Activated naive CD4-positive, alpha-beta T cell treated with anti-CD3 and anti-CD28 coated beads for 36 hours (primary cell): ENCODE results near the gene CHRNB2. TPM values are rescaled to one million over a fixed set of nuclear protein-coding genes. Genes with fewer than 3 reads are reported as not detected.
A peak's percentile ranks its signal among the peaks of the same experiment; 100 is the strongest.

Source experiments
- CTCF ChIA-PET: fragments of 350-600 bp; sonication (Branson Sonifier 250); formaldehyde crosslinking; loops from one replicate; lab custom pipeline; 2021; ENCODE audit warnings: antibody characterized with exemption; lab: Charles Lee
- DNase-seq: peaks from one replicate; pipeline ENCODE4 v3.0.0-alpha.2; 2020
- H3K27ac Mint-ChIP-seq: one replicate; pipeline ENCODE4 v1.8.0; 2021; ENCODE audit warnings: mild to moderate bottlenecking, mixed read lengths
- H3K27me3 Mint-ChIP-seq: one replicate; pipeline ENCODE4 v1.8.0; 2021; ENCODE audit warnings: low read depth, mixed read lengths
- H3K36me3 Mint-ChIP-seq: one replicate; pipeline ENCODE4 v1.8.0; 2021; ENCODE audit warnings: low read depth, mixed read lengths
- H3K4me1 Mint-ChIP-seq: one replicate; pipeline ENCODE4 v1.8.0; 2021; ENCODE audit warnings: low read depth, mixed read lengths
- H3K4me3 Mint-ChIP-seq: one replicate; pipeline ENCODE4 v1.8.0; 2021; ENCODE audit warnings: mild to moderate bottlenecking, moderate library complexity, mixed read lengths
- H3K9me3 Mint-ChIP-seq: one replicate; pipeline ENCODE4 v1.8.0; 2021; ENCODE audit warnings: mixed read lengths
- intact Hi-C: fragments of 100-400 bp; cut with micrococcal nuclease; formaldehyde crosslinking; loops from one replicate; pipeline ENCODE4 v1.15.1; 2023
- total RNA-seq, 2 experiments: library from RNA; stranded (reverse); gene quantifications; one replicate each; pipeline ENCODE4 v1.2.3, GENCODE V29; 2021

Gene CHRNB2
- total RNA-seq, 2 experiments from 2014 or later, result not detected

- H3K4me3 Mint-ChIP-seq, result peak within 1 kb of the TSS; percentile 91
- no peaks in the 10 kb centered on the region for H3K9me3 Mint-ChIP-seq
- CTCF ChIA-PET, result interaction anchor here (1.6 kb wide), 1 partner anchor 48 kb away, joined by 4 read pairs; no protein-coding TSS in a partner anchor
- peak; percentile 97 for DNase-seq
- peak within 1 kb of the TSS; percentile 96 for H3K27ac Mint-ChIP-seq
- H3K27me3 Mint-ChIP-seq, result no peaks in the 10 kb centered on the region
- H3K36me3 Mint-ChIP-seq, result peaks cover 29% of the 10 kb centered on the region
- intact Hi-C loops, result loop anchor here (1.0 to 5.0 kb wide), 6 partner anchors 141 to 529 kb away; partner anchors contain the start of genes ATP8B2 and SLC50A1
- H3K4me1 Mint-ChIP-seq, result peaks cover 75% of the 10 kb centered on the region
Observed at GRCh38 chr1:154607609-154608396, 40.2 kb downstream of the CHRNB2 start, which contains the start of gene ADAR. Gene ADAR (minus strand): TSS chr1:154608186. CDS start chr1:154608006, 180 bp downstream.

GRCh38 chr1:154608397-154609270 lies 41.1 kb downstream of the CHRNB2 start:
- Mint-ChIP-seq H3K27me3 (no peaks in the 10 kb centered on the region), H3K4me1 (peaks cover 70% of the 10 kb centered on the region), H3K27ac (peak overlapping the region; percentile 96), H3K9me3 (no peaks in the 10 kb centered on the region), H3K4me3 (peak overlapping the region; percentile 91), H3K36me3 (peaks cover 23% of the 10 kb centered on the region)
- DNase-seq, result peak; percentile 40
- intact Hi-C loops, result loop anchor here (1.0 to 5.0 kb wide), 10 partner anchors 19 to 529 kb away; partner anchors contain the start of genes ATP8B2, SLC50A1 and UBAP2L
- CTCF ChIA-PET, result interaction anchor here (0.7 to 1.8 kb wide), 3 partner anchors 10 to 619 kb away, joined by 3 to 10 read pairs (median 5); no protein-coding TSS in a partner anchor

- peak overlapping the region; percentile 91 for H3K4me3 Mint-ChIP-seq
- peaks cover 67% of the 10 kb centered on the region for H3K4me1 Mint-ChIP-seq
- CTCF ChIA-PET, result interaction anchor here (0.6 to 2.5 kb wide), 8 partner anchors 9 to 558 kb away, joined by 3 to 10 read pairs (median 3); no protein-coding TSS in a partner anchor
- peaks cover 16% of the 10 kb centered on the region for H3K36me3 Mint-ChIP-seq
- no peaks in the 10 kb centered on the region for H3K27me3 Mint-ChIP-seq
- peak; percentile 92 for DNase-seq
- H3K27ac Mint-ChIP-seq, result peak overlapping the region; percentile 96
- H3K9me3 Mint-ChIP-seq, result no peaks in the 10 kb centered on the region
- intact Hi-C loops, result loop anchor here (1.0 to 5.0 kb wide), 8 partner anchors 18 to 528 kb away; partner anchors contain the start of genes ATP8B2, SLC50A1 and UBAP2L
Observed at GRCh38 chr1:154609398-154610380, 42.1 kb downstream of the CHRNB2 start.

GRCh38 chr1:154611150-154611862 lies 43.7 kb downstream of the CHRNB2 start:
- H3K36me3 Mint-ChIP-seq, result peaks cover 6% of the 10 kb centered on the region
- peak overlapping the region; percentile 78 for H3K27ac Mint-ChIP-seq
- DNase-seq, result no peak
- no peaks in the 10 kb centered on the region for H3K9me3 Mint-ChIP-seq
- CTCF ChIA-PET, result interaction anchor here (0.6 to 2.5 kb wide), 3 partner anchors 15 to 136 kb away, joined by 3 to 10 read pairs (median 3); no protein-coding TSS in a partner anchor
- no peaks in the 10 kb centered on the region for H3K27me3 Mint-ChIP-seq
- peaks cover 63% of the 10 kb centered on the region for H3K4me1 Mint-ChIP-seq
- intact Hi-C loops, result no loop called here
- no peak overlapping the region for H3K4me3 Mint-ChIP-seq

- Mint-ChIP-seq H3K36me3 (peaks cover 2% of the 10 kb centered on the region), H3K27ac (no peak overlapping the region), H3K27me3 (no peaks in the 10 kb centered on the region), H3K4me1 (peaks cover 70% of the 10 kb centered on the region), H3K4me3 (no peak overlapping the region), H3K9me3 (no peaks in the 10 kb centered on the region)
- intact Hi-C loops, result no loop called here
- no peak for DNase-seq
- CTCF ChIA-PET, result no interaction called here
Observed at GRCh38 chr1:154614247-154614646, 46.7 kb downstream of the CHRNB2 start.

- Mint-ChIP-seq H3K9me3 (no peaks in the 10 kb centered on the region), H3K27ac (no peak overlapping the region), H3K4me3 (no peak overlapping the region), H3K27me3 (no peaks in the 10 kb centered on the region), H3K36me3 (peaks cover 2% of the 10 kb centered on the region), H3K4me1 (peaks cover 68% of the 10 kb centered on the region)
- CTCF ChIA-PET, result no interaction called here
- intact Hi-C loops, result no loop called here
- DNase-seq, result no peak
Observed at GRCh38 chr1:154614901-154615300, 47.3 kb downstream of the CHRNB2 start.

GRCh38 chr1:154615411-154615810 lies 47.8 kb downstream of the CHRNB2 start:
- Mint-ChIP-seq H3K4me1 (peaks cover 63% of the 10 kb centered on the region), H3K9me3 (no peaks in the 10 kb centered on the region), H3K36me3 (peaks cover 2% of the 10 kb centered on the region), H3K4me3 (no peak overlapping the region), H3K27ac (no peak overlapping the region), H3K27me3 (no peaks in the 10 kb centered on the region)
- intact Hi-C loops, result no loop called here
- DNase-seq, result no peak
- CTCF ChIA-PET, result no interaction called here

- CTCF ChIA-PET, result no interaction called here
- intact Hi-C loops, result no loop called here
- Mint-ChIP-seq H3K27ac (no peak overlapping the region), H3K4me1 (peaks cover 52% of the 10 kb centered on the region), H3K27me3 (no peaks in the 10 kb centered on the region), H3K4me3 (no peak overlapping the region), H3K36me3 (peaks cover 2% of the 10 kb centered on the region), H3K9me3 (no peaks in the 10 kb centered on the region)
- DNase-seq, result no peak
Observed at GRCh38 chr1:154616659-154617345, 49.2 kb downstream of the CHRNB2 start.

- Mint-ChIP-seq H3K27ac (no peak overlapping the region), H3K4me3 (no peak overlapping the region), H3K27me3 (no peaks in the 10 kb centered on the region), H3K4me1 (peaks cover 60% of the 10 kb centered on the region), H3K36me3 (peaks cover 2% of the 10 kb centered on the region), H3K9me3 (no peaks in the 10 kb centered on the region)
- CTCF ChIA-PET, result interaction anchor here (2.1 kb wide), 1 partner anchor 10 kb away, joined by 10 read pairs; no protein-coding TSS in a partner anchor
- intact Hi-C loops, result no loop called here
- no peak for DNase-seq
Observed at GRCh38 chr1:154619181-154619948, 51.8 kb downstream of the CHRNB2 start.

- Mint-ChIP-seq H3K36me3 (peaks cover 2% of the 10 kb centered on the region), H3K9me3 (no peaks in the 10 kb centered on the region), H3K4me1 (peaks cover 57% of the 10 kb centered on the region), H3K4me3 (no peak overlapping the region), H3K27me3 (no peaks in the 10 kb centered on the region), H3K27ac (no peak overlapping the region)
- intact Hi-C loops, result no loop called here
- CTCF ChIA-PET, result interaction anchor here (0.8 kb wide), 1 partner anchor 61 kb away, joined by 3 read pairs; no protein-coding TSS in a partner anchor
- no peak for DNase-seq
Observed at GRCh38 chr1:154620751-154621150, 53.2 kb downstream of the CHRNB2 start.
